Measurements from ENCODE around the gene CACNA1D.
"Not testable (repeated sequence)": the region's sequence is repeated elsewhere in the genome, so short reads cannot be mapped to it uniquely, and the experiment has no call there.

The CACNA1D gene

DNA sequence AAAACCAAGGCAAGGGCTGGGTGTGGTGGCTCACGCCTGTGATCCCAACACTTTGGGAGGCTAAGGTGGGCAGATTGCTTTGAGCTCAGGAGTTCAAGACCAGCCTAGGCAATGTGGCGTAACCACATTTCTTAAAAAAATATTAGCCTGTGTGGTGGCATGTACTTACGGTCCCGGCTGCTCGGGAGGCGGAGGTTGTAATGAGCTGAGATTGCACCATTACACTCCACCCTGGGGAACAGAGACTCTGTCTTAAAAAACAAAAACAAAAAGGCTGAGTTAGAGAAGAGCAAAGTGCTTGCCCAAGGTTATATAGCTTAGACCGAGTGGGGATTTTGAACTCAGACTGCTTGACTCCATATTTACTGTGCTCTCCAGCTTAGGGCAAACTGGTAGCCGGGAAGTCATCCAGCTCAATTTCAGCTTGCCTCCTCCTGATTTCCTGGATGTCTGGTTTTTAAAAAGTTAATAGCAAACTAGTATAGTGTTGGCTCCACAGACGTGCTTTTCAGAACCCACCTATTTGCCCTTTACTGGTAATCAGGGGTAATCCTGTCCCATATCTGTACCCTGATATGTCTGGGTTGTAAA, 138.9 kb downstream of the CACNA1D start:
- H3K4me3 ChIP-seq (ENCODE audit: low read length): no peak overlapping the region
- DNase-seq (ENCODE audit: low read depth, low spot score): no peak

DNA sequence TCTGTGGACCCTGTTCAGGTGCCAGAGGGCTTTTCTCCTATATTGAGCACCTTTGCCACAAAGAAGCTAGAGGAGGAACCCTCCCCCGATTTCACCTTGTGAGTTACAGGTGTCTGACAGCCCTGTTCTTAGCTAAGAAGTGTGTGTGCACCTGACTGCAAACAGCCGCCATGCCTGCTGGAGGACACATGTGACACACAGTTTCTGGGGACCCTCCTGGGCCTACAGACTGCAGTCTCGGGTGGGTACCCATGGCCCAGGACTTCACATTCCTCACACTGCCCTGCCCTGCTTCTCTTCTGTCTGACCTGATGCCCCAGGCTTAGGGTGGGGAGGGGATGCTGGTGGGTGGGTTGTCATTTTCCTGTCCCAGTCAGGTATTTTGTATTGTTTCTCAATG, 140.6 kb downstream of the CACNA1D start:
- H3K4me3 ChIP-seq (ENCODE audit: low read length): no peak overlapping the region
- no peak for DNase-seq (ENCODE audit: low read depth, low spot score)

DNA sequence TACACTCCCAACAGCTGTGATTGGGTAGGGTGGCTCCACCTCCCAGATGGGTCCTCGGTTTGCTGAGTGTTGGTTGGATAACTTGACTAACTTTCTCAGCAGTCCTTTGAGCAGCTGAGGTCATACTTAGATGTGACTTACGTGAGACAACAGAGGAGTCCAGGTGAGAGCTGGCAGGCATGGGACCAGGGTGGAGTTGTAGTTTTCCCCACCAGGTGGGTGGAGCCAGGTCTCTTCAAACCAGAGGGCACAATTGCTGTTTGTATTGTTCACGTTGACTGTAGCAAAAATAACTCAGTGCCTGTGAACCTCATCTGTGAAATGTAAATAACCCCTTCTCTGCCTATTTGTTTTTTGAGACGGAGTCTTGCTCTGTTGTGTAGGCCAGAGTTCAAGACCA, 144.4 kb downstream of the CACNA1D start:
- not testable (repeated sequence) for DNase-seq (ENCODE audit: low read depth, low spot score)

GRCh38 chr3:53641397-53641796, 147.0 kb downstream of the CACNA1D start:
- no peak for DNase-seq (ENCODE audit: low read depth, low spot score)
- H3K4me3 ChIP-seq (ENCODE audit: low read length): no peak overlapping the region

More for the DNA sequence above, 144.4 kb downstream of the CACNA1D start:
- H3K4me3 ChIP-seq (ENCODE audit: low read length): not testable (repeated sequence)

- H3K4me3 ChIP-seq (ENCODE audit: low read length): no peak overlapping the region
Measured at GRCh38 chr3:53642211-53642610, 147.8 kb downstream of the CACNA1D start.

DNA sequence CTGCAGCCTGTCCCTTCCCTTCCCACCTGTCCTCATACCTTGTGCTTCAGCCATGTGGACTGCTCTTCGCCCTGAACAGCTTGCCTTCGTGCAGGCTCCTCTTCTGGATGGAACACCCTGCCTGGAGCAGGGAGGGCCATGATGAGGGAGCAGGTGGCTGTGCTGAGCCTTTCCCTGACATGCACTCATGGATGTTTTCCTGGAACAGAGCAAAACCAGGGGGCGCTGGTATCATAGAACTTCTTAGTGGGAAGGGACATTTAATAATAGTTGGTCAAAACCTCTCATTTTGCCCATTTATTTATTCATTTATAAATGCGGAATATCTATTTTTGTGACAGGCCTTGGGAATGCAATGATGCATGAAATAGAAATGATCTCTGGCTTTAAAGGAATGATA, 149.3 kb downstream of the CACNA1D start:
- H3K4me3 ChIP-seq (ENCODE audit: low read length): no peak overlapping the region
- DNase-seq (ENCODE audit: low read depth, low spot score): no peak

More at GRCh38 chr3:53642211-53642610, 147.8 kb downstream of the CACNA1D start:
- DNase-seq (ENCODE audit: low read depth, low spot score): no peak

DNA sequence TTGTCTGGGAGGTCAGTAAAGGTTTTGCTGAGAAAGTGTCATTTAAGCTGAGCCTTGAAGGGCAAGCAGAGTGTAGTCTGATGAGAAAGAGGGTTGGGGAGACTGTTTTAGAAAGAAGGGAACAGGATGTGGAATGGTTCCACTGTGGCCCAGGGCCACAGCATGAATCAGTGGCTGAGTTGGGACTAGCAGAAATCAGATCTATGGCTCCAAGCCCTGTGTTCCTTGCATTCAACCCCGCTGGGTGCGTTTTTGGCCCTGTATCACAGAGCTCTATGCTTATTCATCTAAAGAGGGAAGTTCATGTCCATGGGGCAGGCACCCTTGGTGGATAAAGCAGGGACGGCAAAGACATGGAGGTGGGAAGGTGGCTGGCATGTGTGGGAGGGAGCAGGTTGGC, 151.3 kb downstream of the CACNA1D start:
- no peak overlapping the region for H3K4me3 ChIP-seq (ENCODE audit: low read length)
- no peak for DNase-seq (ENCODE audit: low read depth, low spot score)

DNA sequence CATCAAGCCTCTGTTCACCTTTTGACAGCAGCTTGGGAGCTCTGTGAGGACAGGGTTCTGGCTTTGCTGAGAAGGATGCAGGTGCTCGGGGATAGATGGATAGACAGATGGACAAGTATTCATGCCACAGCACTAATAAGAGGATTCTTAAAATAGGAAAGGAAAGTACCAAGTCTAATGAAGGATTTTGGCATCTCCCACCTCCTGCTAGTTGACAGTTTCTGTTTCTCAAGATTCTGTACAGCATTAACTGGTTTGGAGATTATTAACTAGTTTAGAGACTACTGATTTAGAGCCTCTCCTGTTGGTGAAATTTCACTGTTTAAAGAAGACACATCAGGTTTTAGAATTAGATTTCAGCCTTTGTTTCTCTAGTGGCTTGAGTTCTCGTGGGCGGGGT, 152.3 kb downstream of the CACNA1D start:
- no peak overlapping the region for H3K4me3 ChIP-seq (ENCODE audit: low read length)
- no peak for DNase-seq (ENCODE audit: low read depth, low spot score)

GRCh38 chr3:53649816-53650215, 155.4 kb downstream of the CACNA1D start:
- H3K4me3 ChIP-seq (ENCODE audit: low read length): no peak overlapping the region
- no peak for DNase-seq (ENCODE audit: low read depth, low spot score)

DNA sequence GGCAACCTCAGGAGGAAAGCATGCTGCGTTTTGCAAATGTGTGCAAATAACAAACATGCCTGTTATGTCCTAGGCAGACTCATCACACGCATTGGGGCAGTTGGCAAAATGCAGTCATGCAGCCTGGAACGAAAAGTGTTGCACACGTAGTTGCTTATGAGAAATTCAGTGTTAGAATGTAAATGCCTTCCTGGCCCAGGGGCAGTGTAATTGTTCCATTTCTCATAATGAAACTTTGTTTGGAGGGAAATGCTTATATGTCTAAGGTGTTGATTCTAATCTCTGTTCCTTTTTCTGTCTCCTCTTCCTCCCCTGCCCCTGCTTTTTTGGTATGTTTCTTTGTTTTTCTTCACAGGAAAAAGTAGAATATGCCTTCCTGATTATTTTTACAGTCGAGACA, 156.0 kb downstream of the CACNA1D start:
- DNase-seq (ENCODE audit: low read depth, low spot score): no peak
- no peak overlapping the region for H3K4me3 ChIP-seq (ENCODE audit: low read length)

GRCh38 chr3:53650928-53651661, 156.7 kb downstream of the CACNA1D start:
- no peak for DNase-seq (ENCODE audit: low read depth, low spot score)
- no peak overlapping the region for H3K4me3 ChIP-seq (ENCODE audit: low read length)

DNA sequence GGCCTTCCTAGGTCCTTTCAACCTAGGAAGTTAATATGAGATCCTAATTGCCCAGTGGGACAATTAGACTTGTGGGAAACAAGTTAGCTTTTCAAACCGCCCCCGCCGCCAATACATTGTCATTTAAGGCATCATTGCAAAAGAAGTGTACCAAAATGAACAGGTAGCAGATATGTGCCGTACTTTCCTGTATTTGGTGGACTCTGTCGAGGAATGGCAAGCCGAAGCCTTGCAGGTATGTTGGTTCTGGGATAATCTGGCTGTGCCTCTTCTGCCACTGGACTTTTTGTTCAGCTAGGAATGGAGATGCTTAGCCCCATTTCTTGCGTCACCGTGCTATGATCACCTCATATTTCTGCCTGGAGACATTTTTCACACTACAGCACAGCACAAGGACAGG, 157.5 kb downstream of the CACNA1D start:
- no peak for DNase-seq (ENCODE audit: low read depth, low spot score)
- H3K4me3 ChIP-seq (ENCODE audit: low read length): no peak overlapping the region

- DNase-seq (ENCODE audit: low read depth, low spot score): no peak
- H3K4me3 ChIP-seq (ENCODE audit: low read length): no peak overlapping the region
Measured at GRCh38 chr3:53657651-53658050, 163.2 kb downstream of the CACNA1D start.

- H3K4me3 ChIP-seq (ENCODE audit: low read length): no peak overlapping the region
- no peak for DNase-seq (ENCODE audit: low read depth, low spot score)
Measured at GRCh38 chr3:53658613-53659193, 164.3 kb downstream of the CACNA1D start.

- H3K4me3 ChIP-seq (ENCODE audit: low read length): no peak overlapping the region
- no peak for DNase-seq (ENCODE audit: low read depth, low spot score)
Measured at GRCh38 chr3:53659996-53660395, 165.6 kb downstream of the CACNA1D start.

- DNase-seq (ENCODE audit: low read depth, low spot score): no peak
- H3K4me3 ChIP-seq (ENCODE audit: low read length): no peak overlapping the region
Measured at GRCh38 chr3:53661480-53661879, 167.1 kb downstream of the CACNA1D start.

GRCh38 chr3:53664812-53665211, 170.4 kb downstream of the CACNA1D start:
- not testable (repeated sequence) for H3K4me3 ChIP-seq (ENCODE audit: low read length)
- peak; percentile 50 for DNase-seq (ENCODE audit: low read depth, low spot score)

DNA sequence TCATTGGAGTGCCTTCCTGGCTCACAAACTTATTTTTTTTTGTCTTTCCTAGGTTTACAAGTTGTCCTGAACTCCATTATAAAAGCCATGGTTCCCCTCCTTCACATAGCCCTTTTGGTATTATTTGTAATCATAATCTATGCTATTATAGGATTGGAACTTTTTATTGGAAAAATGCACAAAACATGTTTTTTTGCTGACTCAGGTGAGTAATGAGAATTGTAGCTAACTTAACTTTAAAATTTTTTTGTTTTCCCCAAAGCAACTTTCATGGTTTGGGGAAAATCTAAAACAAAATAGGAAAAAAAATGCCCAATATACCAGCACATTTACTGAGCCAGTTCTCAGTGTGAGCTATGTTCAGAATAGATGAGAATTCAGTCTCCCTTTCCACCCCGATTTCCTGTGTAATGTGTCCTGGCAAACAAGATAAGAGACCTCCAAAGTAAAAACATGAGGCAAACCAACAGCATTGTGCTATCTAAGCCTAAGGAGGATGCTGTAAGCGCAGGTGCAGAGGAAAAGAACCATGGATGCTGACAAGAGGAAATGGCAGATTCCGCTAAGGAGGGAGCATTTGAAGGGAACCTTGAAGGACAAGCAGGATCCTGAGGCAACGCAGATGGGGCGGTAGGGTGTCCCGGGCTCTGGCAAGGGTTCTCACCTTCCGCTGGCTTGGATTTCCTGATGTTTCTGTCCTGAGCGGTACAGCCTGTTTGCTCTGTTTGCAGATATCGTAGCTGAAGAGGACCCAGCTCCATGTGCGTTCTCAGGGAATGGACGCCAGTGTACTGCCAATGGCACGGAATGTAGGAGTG, 171.4 kb downstream of the CACNA1D start:
- no peak overlapping the region for H3K4me3 ChIP-seq (ENCODE audit: low read length)
- peak; percentile 21 for DNase-seq (ENCODE audit: low read depth, low spot score)

GRCh38 chr3:53668872-53669271, 174.5 kb downstream of the CACNA1D start:
- peak; percentile 18 for DNase-seq (ENCODE audit: low read depth, low spot score)
- H3K4me3 ChIP-seq (ENCODE audit: low read length): no peak overlapping the region

- no peak overlapping the region for H3K4me3 ChIP-seq (ENCODE audit: low read length)
- DNase-seq (ENCODE audit: low read depth, low spot score): no peak
Measured at GRCh38 chr3:53670721-53671120, 176.3 kb downstream of the CACNA1D start.

All from Jurkat, Clone E6-1 (cell line).